ENCODE results near the gene VIP.
A peak's percentile ranks its signal among the peaks of the same experiment; 100 is the strongest.

- no peak for TF ChIP-seq EZH2 (IDR thresholded peaks at IDR 0.05; ENCODE audit: borderline replicate concordance, low read length)
- peak; percentile 17 to 38 for TF ChIP-seq CTCF (conservative IDR thresholded peaks at IDR 0.05 in 1 of 2, IDR thresholded peaks at IDR 0.05 in 1 of 2; ENCODE audit: extremely low read depth in 1 of 2, insufficient read depth in 1 of 2, low read depth in 1 of 2, low read length in 2 of 2)
Measured at GRCh38 chr6:152748843-152749242, 1.8 kb upstream of the VIP start.

All from mammary epithelial cell (primary cell).